Fibroblast of pulmonary artery (primary cell): ENCODE results near the gene ABCA2.

Experiments used
- DNase-seq: peaks from one replicate; pipeline ENCODE4 v3.0.0-alpha.2; 2010; ENCODE audit warnings: low read depth
- H3K4me3 ChIP-seq: replicated peaks from 2 replicates; pipeline ENCODE4 v1.5.1; 2011; ENCODE audit warnings: low read depth, mild to moderate bottlenecking, control low read depth, low read length, moderate library complexity
- TF ChIP-seq, protein P1 (sequence below): IDR thresholded peaks from 2 replicates; pipeline ENCODE4 v1.5.1; 2011; ENCODE audit warnings: mild to moderate bottlenecking, control low read depth, low read length, inconsistent platforms; ENCODE audit errors: missing control alignments

Gene ABCA2

GRCh38 chr9:137015976-137016375, 12.1 kb downstream of the ABCA2 start:
- no peak for DNase-seq
- TF ChIP-seq, protein P1, sequence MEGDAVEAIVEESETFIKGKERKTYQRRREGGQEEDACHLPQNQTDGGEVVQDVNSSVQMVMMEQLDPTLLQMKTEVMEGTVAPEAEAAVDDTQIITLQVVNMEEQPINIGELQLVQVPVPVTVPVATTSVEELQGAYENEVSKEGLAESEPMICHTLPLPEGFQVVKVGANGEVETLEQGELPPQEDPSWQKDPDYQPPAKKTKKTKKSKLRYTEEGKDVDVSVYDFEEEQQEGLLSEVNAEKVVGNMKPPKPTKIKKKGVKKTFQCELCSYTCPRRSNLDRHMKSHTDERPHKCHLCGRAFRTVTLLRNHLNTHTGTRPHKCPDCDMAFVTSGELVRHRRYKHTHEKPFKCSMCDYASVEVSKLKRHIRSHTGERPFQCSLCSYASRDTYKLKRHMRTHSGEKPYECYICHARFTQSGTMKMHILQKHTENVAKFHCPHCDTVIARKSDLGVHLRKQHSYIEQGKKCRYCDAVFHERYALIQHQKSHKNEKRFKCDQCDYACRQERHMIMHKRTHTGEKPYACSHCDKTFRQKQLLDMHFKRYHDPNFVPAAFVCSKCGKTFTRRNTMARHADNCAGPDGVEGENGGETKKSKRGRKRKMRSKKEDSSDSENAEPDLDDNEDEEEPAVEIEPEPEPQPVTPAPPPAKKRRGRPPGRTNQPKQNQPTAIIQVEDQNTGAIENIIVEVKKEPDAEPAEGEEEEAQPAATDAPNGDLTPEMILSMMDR = no peak
- no peak overlapping the region for H3K4me3 ChIP-seq

GRCh38 chr9:137015540-137015930, 12.5 kb downstream of the ABCA2 start:
- DNase-seq = no peak
- TF ChIP-seq, protein P1 = no peak
- H3K4me3 ChIP-seq = no peak overlapping the region

GRCh38 chr9:137014776-137015539, 13.1 kb downstream of the ABCA2 start:
- no peak overlapping the region for H3K4me3 ChIP-seq
- DNase-seq = no peak
- TF ChIP-seq, protein P1 = no peak

DNA sequence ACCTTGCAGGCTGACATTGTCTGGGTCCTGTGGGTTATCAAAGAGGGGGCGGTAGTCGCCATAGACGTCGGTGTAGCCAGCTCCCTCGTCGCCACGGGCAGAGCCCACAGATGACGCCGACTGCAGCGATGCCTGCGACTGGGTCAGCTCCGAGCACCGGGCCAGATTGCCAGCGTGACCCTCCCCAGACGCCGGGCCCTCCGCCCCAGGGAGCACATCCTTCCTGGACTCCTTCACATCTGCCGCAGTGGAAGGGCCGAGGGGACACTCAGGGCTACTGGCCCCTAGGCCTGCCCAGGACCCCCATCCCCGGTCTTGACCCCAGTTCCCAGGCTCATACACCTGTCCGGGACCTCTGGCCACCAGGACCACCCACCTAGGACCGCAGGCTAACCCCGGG, 13.9 kb downstream of the ABCA2 start:
- no peak overlapping the region for H3K4me3 ChIP-seq
- TF ChIP-seq, protein P1 = no peak
- no peak for DNase-seq

DNA sequence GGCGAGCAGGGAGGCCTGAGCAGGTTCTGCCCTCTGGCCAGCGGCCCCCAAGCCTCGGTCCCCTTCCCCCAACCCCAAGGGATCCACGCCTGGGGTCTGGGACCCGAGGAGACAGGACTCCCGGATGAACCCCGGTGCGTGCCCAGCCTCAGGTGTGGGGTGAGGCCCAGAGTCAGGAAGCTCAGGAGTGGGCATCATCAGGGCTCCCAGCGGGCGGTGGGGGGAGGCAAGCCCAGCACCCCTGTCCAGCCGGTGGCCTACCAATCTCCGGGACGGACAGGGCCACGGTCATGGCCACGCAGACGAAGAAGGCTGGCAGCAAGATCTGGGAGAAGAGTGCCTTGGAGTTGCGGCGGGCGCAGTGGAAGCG, 14.5 kb downstream of the ABCA2 start:
- H3K4me3 ChIP-seq = no peak overlapping the region
- TF ChIP-seq, protein P1 = no peak

GRCh38 chr9:137012694-137013570, 15.1 kb downstream of the ABCA2 start:
- no peak for DNase-seq
- H3K4me3 ChIP-seq = no peak overlapping the region
- TF ChIP-seq, protein P1 = no peak

More for the DNA sequence above, 14.5 kb downstream of the ABCA2 start:
- DNase-seq = no peak
